Colonic mucosa (tissue), 4 donors: Measurements from ENCODE around the gene TTLL10. TPM values are rescaled to one million over a fixed set of nuclear protein-coding genes. Genes with fewer than 3 reads are reported as not detected.

ENCODE experiments used
- DNase-seq: peaks from one replicate; pipeline ENCODE4 v3.0.0-alpha.2; 2020
- H3K27ac ChIP-seq: fragments of 200-600 bp; one replicate; pipeline ENCODE4 v1.8.0; 2021
- H3K27me3 ChIP-seq: fragments of 200-600 bp; one replicate; pipeline ENCODE4 v1.8.0; 2021
- H3K36me3 ChIP-seq: fragments of 200-600 bp; one replicate; pipeline ENCODE4 v1.8.0; 2021
- H3K4me1 ChIP-seq: fragments of 200-600 bp; one replicate; pipeline ENCODE4 v1.8.0; 2021; ENCODE audit warnings: mild to moderate bottlenecking
- H3K4me3 ChIP-seq: fragments of 200-600 bp; one replicate; pipeline ENCODE4 v1.8.0; 2021
- H3K9ac ChIP-seq, 2 donors: one replicate each; pipeline ENCODE4 v1.7.0; 2013; ENCODE audit warnings: control low read depth in 2 of 2, low read depth in 2 of 2, low read length in 2 of 2
- H3K9me3 ChIP-seq: fragments of 200-600 bp; one replicate; pipeline ENCODE4 v1.8.0; 2021
- intact Hi-C: fragments of 100-400 bp; cut with DNase I; formaldehyde crosslinking; loops from one replicate; pipeline ENCODE4 v1.14.1; 2022
- total RNA-seq, 2 donors: library from RNA; stranded (reverse); fragmentation: NEBNext Ultra II Directional in 1 of 2; extraction: Animal tissue kit (Norgen Biotek cat#: 25700) in 1 of 2; gene quantifications; one replicate each; pipeline ENCODE4 v1.2.1, GENCODE V29; 2021
- TF ChIP-seq, protein P1 (sequence below): fragments of 200-600 bp; IDR thresholded peaks from one replicate; pipeline ENCODE4 v1.8.0; 2022; ENCODE audit warnings: antibody characterized with exemption, mild to moderate bottlenecking
- donor health status: healthy.
- donor health status: DM: no; HTN: no; CAD: no.
- donor health status: DM: no; HTN: no; CAD: no.

The TTLL10 gene
- total RNA-seq, 2 donors from 2014 or later, result 0.64 to 2.3 TPM

- H3K27ac ChIP-seq, result no peak overlapping the region
- no peaks in the 10 kb centered on the region for H3K9me3 ChIP-seq
- peaks cover 4% of the 10 kb centered on the region for H3K27me3 ChIP-seq
- no peak overlapping the region for H3K4me3 ChIP-seq
- no peak for DNase-seq
- intact Hi-C loops, result loop anchor here (10.0 kb wide), 1 partner anchor 47 kb away; no protein-coding TSS in a partner anchor
- TF ChIP-seq, protein P1, sequence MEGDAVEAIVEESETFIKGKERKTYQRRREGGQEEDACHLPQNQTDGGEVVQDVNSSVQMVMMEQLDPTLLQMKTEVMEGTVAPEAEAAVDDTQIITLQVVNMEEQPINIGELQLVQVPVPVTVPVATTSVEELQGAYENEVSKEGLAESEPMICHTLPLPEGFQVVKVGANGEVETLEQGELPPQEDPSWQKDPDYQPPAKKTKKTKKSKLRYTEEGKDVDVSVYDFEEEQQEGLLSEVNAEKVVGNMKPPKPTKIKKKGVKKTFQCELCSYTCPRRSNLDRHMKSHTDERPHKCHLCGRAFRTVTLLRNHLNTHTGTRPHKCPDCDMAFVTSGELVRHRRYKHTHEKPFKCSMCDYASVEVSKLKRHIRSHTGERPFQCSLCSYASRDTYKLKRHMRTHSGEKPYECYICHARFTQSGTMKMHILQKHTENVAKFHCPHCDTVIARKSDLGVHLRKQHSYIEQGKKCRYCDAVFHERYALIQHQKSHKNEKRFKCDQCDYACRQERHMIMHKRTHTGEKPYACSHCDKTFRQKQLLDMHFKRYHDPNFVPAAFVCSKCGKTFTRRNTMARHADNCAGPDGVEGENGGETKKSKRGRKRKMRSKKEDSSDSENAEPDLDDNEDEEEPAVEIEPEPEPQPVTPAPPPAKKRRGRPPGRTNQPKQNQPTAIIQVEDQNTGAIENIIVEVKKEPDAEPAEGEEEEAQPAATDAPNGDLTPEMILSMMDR, result no peak
- no peak overlapping the region for H3K9ac ChIP-seq
- no peaks in the 10 kb centered on the region for H3K4me1 ChIP-seq
- no peaks in the 10 kb centered on the region for H3K36me3 ChIP-seq
These were observed 3.9 kb downstream of the TTLL10 start for GRCh38 chr1:1177452-1178206.

- H3K36me3 ChIP-seq, result no peaks in the 10 kb centered on the region
- peaks cover 4% of the 10 kb centered on the region for H3K27me3 ChIP-seq
- no peak for DNase-seq
- TF ChIP-seq, protein P1, result no peak
- no peaks in the 10 kb centered on the region for H3K9me3 ChIP-seq
- H3K4me1 ChIP-seq, result no peaks in the 10 kb centered on the region
- intact Hi-C loops, result loop anchor here (10.0 kb wide), 1 partner anchor 46 kb away; no protein-coding TSS in a partner anchor
- H3K27ac ChIP-seq, result no peak overlapping the region
- H3K4me3 ChIP-seq, result no peak overlapping the region
- H3K9ac ChIP-seq, result no peak overlapping the region
These were observed 5.2 kb downstream of the TTLL10 start for GRCh38 chr1:1178794-1179331.

DNA sequence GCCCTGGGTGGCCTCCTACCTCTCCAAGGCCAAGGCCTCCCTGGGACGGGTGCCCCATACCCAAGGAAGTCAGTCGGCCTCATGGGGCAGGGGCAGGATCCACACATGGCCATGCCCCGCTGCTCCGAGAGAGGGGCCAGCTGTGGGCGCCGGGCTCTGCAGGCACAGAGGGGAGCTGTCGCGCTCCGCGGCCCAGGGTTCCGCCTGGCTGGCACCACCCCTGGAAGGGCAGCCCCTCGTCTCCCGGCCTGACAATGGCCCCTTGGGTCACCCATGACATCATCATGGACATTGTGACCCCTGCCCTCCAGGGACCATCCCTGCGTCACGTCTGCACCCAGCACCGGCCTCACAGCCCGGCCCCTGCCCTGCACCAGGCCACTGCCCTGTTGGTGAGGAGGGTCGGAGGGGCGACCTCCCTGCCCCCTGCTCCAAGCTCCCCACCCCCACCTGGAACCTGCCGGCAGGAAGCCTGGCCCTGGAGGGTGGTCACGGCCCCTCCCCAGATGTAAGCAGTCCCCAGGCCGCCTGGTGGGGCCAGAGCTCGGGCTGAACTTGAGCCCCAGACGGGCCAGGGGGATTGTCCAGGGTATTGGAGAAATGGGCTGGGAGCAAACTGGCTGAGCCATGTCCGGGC lies 5.8 kb downstream of the TTLL10 start:
- Histone ChIP-seq H3K36me3 (no peaks in the 10 kb centered on the region), H3K27me3 (peaks cover 4% of the 10 kb centered on the region), H3K4me1 (no peaks in the 10 kb centered on the region), H3K27ac (no peak overlapping the region), H3K9ac (no peak overlapping the region), H3K4me3 (no peak overlapping the region), H3K9me3 (no peaks in the 10 kb centered on the region)
- TF ChIP-seq, protein P1, result no peak
- intact Hi-C loops, result loop anchor here (10.0 kb wide), 1 partner anchor 45 kb away; no protein-coding TSS in a partner anchor
- no peak for DNase-seq

- H3K4me3 ChIP-seq, result no peak overlapping the region
- DNase-seq, result peak; percentile 15
- no peaks in the 10 kb centered on the region for H3K9me3 ChIP-seq
- intact Hi-C loops, result loop anchor here (10.0 kb wide), 1 partner anchor 45 kb away; no protein-coding TSS in a partner anchor
- no peak overlapping the region for H3K9ac ChIP-seq
- H3K27me3 ChIP-seq, result peaks cover 4% of the 10 kb centered on the region
- H3K27ac ChIP-seq, result no peak overlapping the region
- TF ChIP-seq, protein P1, result no peak
- H3K36me3 ChIP-seq, result no peaks in the 10 kb centered on the region
- no peaks in the 10 kb centered on the region for H3K4me1 ChIP-seq
These were observed 6.5 kb downstream of the TTLL10 start for GRCh38 chr1:1179983-1180861.
